GM19467 (cell line): ENCODE results near the gene HOXB7.

ENCODE experiments used
- ATAC-seq: cut with Tn5 transposase; IDR thresholded peaks from one replicate; pipeline ENCODE4 v1.9.1; 2021; ENCODE audit warnings: mild to moderate bottlenecking, moderate library complexity; ENCODE audit not compliant: unreplicated experiment

Gene HOXB7

GRCh38 chr17:48596735-48597527 is 13.9 kb downstream of the HOXB7 start:
- no peak for ATAC-seq

GRCh38 chr17:48596000-48596734 is 14.7 kb downstream of the HOXB7 start:
- ATAC-seq: no peak

DNA sequence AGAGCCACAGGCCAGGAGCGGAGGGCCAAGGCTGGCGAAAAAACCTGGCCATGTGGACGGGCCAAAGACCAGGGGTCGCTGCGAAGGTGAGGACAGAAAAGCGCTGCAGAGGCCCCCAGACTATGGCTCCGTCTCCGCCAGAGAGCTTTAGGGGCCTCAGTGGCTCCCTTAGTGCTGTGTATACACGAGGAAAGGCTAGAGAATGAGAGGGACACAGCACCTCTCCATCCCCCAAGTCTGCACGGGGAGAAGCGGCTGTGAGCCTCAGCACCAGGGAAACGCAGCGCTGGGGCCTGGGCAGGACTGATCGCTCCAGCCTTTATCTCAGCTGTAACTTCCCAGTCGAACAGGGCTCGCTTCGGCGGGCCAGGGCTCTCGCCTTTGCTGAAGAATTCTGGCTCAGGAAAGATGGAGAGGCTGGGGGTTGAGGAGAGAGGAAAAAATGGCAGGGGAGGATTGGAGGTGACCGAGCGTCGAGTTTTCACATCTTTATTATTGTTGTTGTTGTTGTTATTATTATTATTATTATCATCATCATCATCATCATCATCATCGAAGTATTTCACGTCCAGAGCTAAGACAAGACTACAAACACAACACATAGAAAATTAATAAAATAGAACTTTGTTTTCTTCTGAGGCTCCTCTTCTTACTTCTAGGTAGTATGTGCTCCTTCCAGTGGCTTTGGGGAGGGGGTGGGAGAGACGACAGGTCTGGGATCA is 15.4 kb downstream of the HOXB7 start:
- no peak for ATAC-seq

- no peak for ATAC-seq
These were observed 16.1 kb downstream of the HOXB7 start for GRCh38 chr17:48594538-48595277.

GRCh38 chr17:48593840-48594537 is 16.8 kb downstream of the HOXB7 start:
- no peak for ATAC-seq

DNA sequence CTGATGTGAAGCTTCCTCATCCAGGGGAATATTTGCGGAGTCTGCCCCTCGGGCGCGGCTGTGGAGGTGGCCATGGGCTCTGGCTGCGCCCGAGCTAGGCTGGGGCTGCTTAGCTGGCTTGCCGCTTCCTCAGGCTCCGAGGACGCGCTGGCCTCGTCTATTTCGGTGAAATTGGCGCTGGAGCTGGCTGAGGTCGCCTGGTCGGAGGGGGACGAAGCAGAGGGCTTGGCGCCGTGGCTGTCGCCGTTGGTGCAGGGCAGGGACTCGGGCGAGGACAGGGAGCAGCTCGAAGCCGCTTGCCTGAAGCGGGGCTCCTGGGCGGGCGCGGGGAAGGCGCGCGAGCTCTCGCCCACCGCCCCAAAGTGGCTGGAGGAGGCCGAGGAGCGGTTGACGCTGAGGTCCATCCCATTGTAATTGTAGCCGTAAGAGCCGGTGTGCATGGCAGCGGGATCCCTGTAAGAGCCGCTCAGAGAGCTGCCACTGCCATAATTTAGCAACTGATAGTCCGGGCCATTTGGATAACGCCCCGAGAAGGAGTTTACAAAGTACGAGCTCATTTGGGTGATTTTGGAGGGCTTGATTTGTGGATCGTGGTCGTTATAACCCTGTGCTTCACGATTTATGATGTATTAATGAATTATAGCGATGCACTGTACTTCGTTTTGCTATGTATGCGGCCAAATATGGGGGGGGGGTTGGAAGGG is 17.5 kb downstream of the HOXB7 start, which contains the start of gene HOXB5:
Gene HOXB5, minus strand, starts transcription at position 654 of the 704 bp plus-strand sequence. Its CDS starts 97 bp downstream, at position 557.
- ATAC-seq: no peak

GRCh38 chr17:48592577-48592976 is 18.2 kb downstream of the HOXB7 start:
- no peak for ATAC-seq

- ATAC-seq: no peak
These were observed 18.7 kb downstream of the HOXB7 start for GRCh38 chr17:48592057-48592514.

- no peak for ATAC-seq
These were observed 19.4 kb downstream of the HOXB7 start for GRCh38 chr17:48591255-48592056.

- no peak for ATAC-seq
These were observed 20.1 kb downstream of the HOXB7 start for GRCh38 chr17:48590607-48591161.

- ATAC-seq: no peak
These were observed 20.8 kb downstream of the HOXB7 start, which contains the start of gene HOXB3 for GRCh38 chr17:48589831-48590606. TSS of gene HOXB3 (minus strand) at chr17:48590241. CDS start at chr17:48552474, 37,767 bp downstream.

GRCh38 chr17:48589060-48589830 is 21.6 kb downstream of the HOXB7 start:
- no peak for ATAC-seq

GRCh38 chr17:48588528-48588927 is 22.3 kb downstream of the HOXB7 start:
- no peak for ATAC-seq

GRCh38 chr17:48588074-48588415 is 22.8 kb downstream of the HOXB7 start:
- no peak for ATAC-seq

DNA sequence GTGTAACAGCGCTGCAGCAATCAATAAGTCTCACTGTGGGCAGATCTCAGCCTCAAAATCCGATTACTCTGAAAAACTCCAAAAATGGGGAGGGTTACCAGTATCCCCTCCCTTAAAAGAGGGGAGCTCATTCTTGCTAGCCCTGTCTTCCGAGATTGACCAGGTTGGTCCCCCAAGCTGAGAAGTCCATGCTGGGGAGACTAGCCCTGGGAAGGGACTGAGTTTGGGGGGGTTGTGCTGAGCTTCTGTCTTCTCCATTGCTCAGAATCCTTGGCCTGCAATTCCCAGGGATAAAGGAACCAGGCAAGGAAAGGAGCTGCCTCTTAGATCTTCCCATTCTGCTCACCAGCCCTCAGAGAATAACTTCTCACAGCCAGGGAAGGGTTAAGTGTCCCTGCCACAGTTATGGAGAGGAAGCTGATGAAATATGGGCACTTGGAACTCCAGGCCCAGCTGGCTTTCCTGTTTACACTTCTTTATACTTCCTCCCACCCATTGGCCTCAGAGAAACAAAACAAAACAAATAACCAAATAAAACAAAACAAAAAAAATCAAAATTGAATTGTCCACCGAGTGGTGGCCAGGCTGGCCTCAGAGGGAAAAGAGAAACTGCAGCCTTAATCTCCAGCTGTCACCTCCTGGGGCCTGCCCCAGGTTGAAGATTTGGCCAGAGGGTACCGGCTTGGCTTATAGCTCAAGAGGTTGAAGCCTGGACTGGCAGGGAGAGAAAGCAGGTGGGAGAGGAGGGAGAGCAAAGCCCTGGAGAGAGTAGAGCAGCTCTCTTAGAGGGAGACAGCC is 23.3 kb downstream of the HOXB7 start:
- ATAC-seq: no peak
